Ovary (tissue), 9 donors: ENCODE data around the gene COL17A1. TPM values are rescaled to one million over a fixed set of nuclear protein-coding genes. Genes with fewer than 3 reads are reported as not detected.

Source experiments
- DNase-seq, 5 donors: peaks; one replicate each; pipeline ENCODE4 v3.0.0-alpha.2; 2019 to 2020
- H3K27ac ChIP-seq, 2 donors: fragments of 200-600 bp; one replicate each; pipeline versions ENCODE4 v1.5.1 to v1.8.0; 2019 to 2022
- H3K27me3 ChIP-seq: fragments of 200-600 bp; one replicate; pipeline ENCODE4 v1.8.0; 2022
- H3K36me3 ChIP-seq: fragments of 200-600 bp; sonication (generic); one replicate; pipeline ENCODE4 v1.5.1; 2019
- H3K4me1 ChIP-seq: one replicate; pipeline ENCODE4 v1.8.1; 2013; ENCODE audit warnings: mild to moderate bottlenecking, moderate library complexity; ENCODE audit not compliant: insufficient read depth
- H3K4me3 ChIP-seq: fragments of 200-600 bp; sonication (generic); one replicate; pipeline ENCODE4 v1.5.1; 2017
- H3K9me3 ChIP-seq, 2 donors: fragments of 200-600 bp in 1 of 2; sonication (generic) in 1 of 2; one replicate each; pipeline versions ENCODE4 v1.5.1 to v1.8.1; 2013 to 2019; ENCODE audit warnings: mild to moderate bottlenecking in 1 of 2, moderate library complexity in 1 of 2
- CTCF ChIP-seq, 3 donors: fragments of 450-650 bp in 2 of 3; fragments of 200-600 bp in 1 of 3; IDR thresholded peaks; one replicate each; pipeline versions ENCODE4 v1.5.1 to v1.8.0; 2016 to 2022; ENCODE audit warnings: antibody characterized with exemption in 3 of 3, mild to moderate bottlenecking in 1 of 3
- EP300 ChIP-seq: sonication (generic); formaldehyde crosslinking; IDR thresholded peaks from one replicate; pipeline ENCODE4 v1.6.1; 2017; ENCODE audit warnings: antibody characterized with exemption
- POLR2A ChIP-seq: fragments of 450-650 bp; IDR thresholded peaks from one replicate; pipeline ENCODE4 v1.6.1; 2017; ENCODE audit warnings: antibody characterized with exemption, mild to moderate bottlenecking, moderate library complexity
- WGBS, 3 donors: extraction: QIAGEN DNeasy Blood & Tissue Kit in 1 of 3; methylation state at CpG; one replicate each; pipeline versions ENCODE4 v1.1.5 to v1.1.7; 2013 to 2017; 5-methylcytosine and 5-hydroxymethylcytosine counted together
- intact Hi-C, 4 donors: fragments of 100-400 bp; cut with DNase I; formaldehyde crosslinking; loops; one replicate each; pipeline versions ENCODE4 v1.11.0 to v1.15.1; 2022 to 2023
- polyA plus RNA-seq, 2 donors: library from polyadenylated mRNA; stranded (reverse); fragments of 200-250 nt in 1 of 2; fragments of 350-450 nt in 1 of 2; fragmentation: Illumina TruSeq in 1 of 2; extraction: RNeasy Lipid Tissue Mini Kit (QIAGEN cat#74804) in 1 of 2; gene quantifications; one replicate each; pipeline ENCODE4 v1.2.3, GENCODE V29; 2013 to 2014
- total RNA-seq, 7 donors: library from RNA; depleted of rRNA in 2 of 7; stranded (reverse); fragments of >200 nt in 2 of 7; fragmentation: NEBNext Ultra II Directional in 3 of 7; extraction: Animal tissue kit (Norgen Biotek cat#: 25700) in 3 of 7; gene quantifications; one replicate each; pipeline versions ENCODE4 v1.1.0 to v1.2.4, GENCODE V29; 2016 to 2023
- donor health status: DM: no; HTN: no; CAD: no; lungs with moderate emphysema.
- donor health status: DM: no; HTN: no; CAD: no.
- donor health status: Bipolar disorder and iron deficiency.
- donor health status: DM: yes; HTN: yes; CAD: no.
- donor health status: DM: no; HTN: no; CAD: no.
- donor health status: DM: yes; HTN: yes; CAD: no.

COL17A1 gene
- total and polyA plus RNA-seq, 9 donors: 0.17 to 0.90 (median 0.46) TPM; not detected in 2

- Histone ChIP-seq H3K4me1 (no peaks in the 10 kb centered on the region), H3K27ac (no peak overlapping the region), H3K4me3 (no peak overlapping the region), H3K9me3 (no peaks in the 10 kb centered on the region), H3K27me3 (no peaks in the 10 kb centered on the region), H3K36me3 (no peaks in the 10 kb centered on the region)
- 90 to 91% (median 90%) methylated on average over 7 of the region's 7 CpGs for whole genome bisulfite sequencing, 3 donors
- TF ChIP-seq POLR2A (no peak), EP300 (no peak), CTCF (IDR thresholded peaks at IDR 0.05) (no peak)
- no peak for DNase-seq
- intact Hi-C loops: no loop called here
These were observed 46.5 kb downstream of the COL17A1 start for GRCh38 chr10:104038958-104039752.

GRCh38 chr10:104038537-104038936, 47.1 kb downstream of the COL17A1 start:
- H3K27ac ChIP-seq: no peak overlapping the region
- H3K27me3 ChIP-seq: no peaks in the 10 kb centered on the region
- intact Hi-C loops: no loop called here
- no peak overlapping the region for H3K4me3 ChIP-seq
- DNase-seq: no peak
- H3K4me1 ChIP-seq: no peaks in the 10 kb centered on the region
- 79 to 80% (median 80%) methylated on average over 8 of the region's 8 CpGs for WGBS, 3 donors
- no peaks in the 10 kb centered on the region for H3K36me3 ChIP-seq
- H3K9me3 ChIP-seq: no peaks in the 10 kb centered on the region
- no peak for TF ChIP-seq EP300
- TF ChIP-seq CTCF (IDR thresholded peaks at IDR 0.05): no peak
- TF ChIP-seq POLR2A: no peak

GRCh38 chr10:104037261-104037951, 48.3 kb downstream of the COL17A1 start:
- no peaks in the 10 kb centered on the region for H3K36me3 ChIP-seq
- TF ChIP-seq POLR2A: no peak
- no peak for TF ChIP-seq EP300
- no peak for TF ChIP-seq CTCF (IDR thresholded peaks at IDR 0.05)
- no peak overlapping the region for H3K4me3 ChIP-seq
- H3K4me1 ChIP-seq: no peaks in the 10 kb centered on the region
- intact Hi-C loops: no loop called here
- H3K27ac ChIP-seq: no peak overlapping the region
- H3K27me3 ChIP-seq: no peaks in the 10 kb centered on the region
- WGBS, 3 donors: 67 to 83% (median 80%) methylated on average over 16 of the region's 16 CpGs
- H3K9me3 ChIP-seq: no peaks in the 10 kb centered on the region
- DNase-seq: no peak

- H3K36me3 ChIP-seq: no peaks in the 10 kb centered on the region
- intact Hi-C loops: no loop called here
- H3K27me3 ChIP-seq: no peaks in the 10 kb centered on the region
- TF ChIP-seq CTCF (IDR thresholded peaks at IDR 0.05): no peak
- TF ChIP-seq POLR2A: no peak
- TF ChIP-seq EP300: no peak
- H3K4me1 ChIP-seq: no peaks in the 10 kb centered on the region
- no peaks in the 10 kb centered on the region for H3K9me3 ChIP-seq
- no peak overlapping the region for H3K4me3 ChIP-seq
- no peak overlapping the region for H3K27ac ChIP-seq
- no peak for DNase-seq
- 66 to 78% (median 71%) methylated on average over 20 to 21 of the region's 21 CpGs for WGBS, 3 donors
These were observed 49.0 kb downstream of the COL17A1 start for GRCh38 chr10:104036518-104037260.
